Right renal pelvis (tissue), 4 donors: ENCODE data around the gene ZNF331. TPM values are rescaled to one million over a fixed set of nuclear protein-coding genes. Genes with fewer than 3 reads are reported as not detected.
"Not testable (repeated sequence)": the region's sequence is repeated elsewhere in the genome, so short reads cannot be mapped to it uniquely, and the experiment has no call there.

Experiments used
- DNase-seq, 4 donors: peaks; one replicate each; pipeline ENCODE4 v3.0.0-alpha.2; 2013; ENCODE audit warnings: low read depth in 4 of 4, low spot score in 3 of 4, missing footprints in 1 of 4
- polyA plus RNA-seq, 4 donors: library from polyadenylated mRNA; unstranded; fragments of 120-200 nt; gene quantifications; one replicate each; pipeline ENCODE4 v1.2.1, GENCODE V29; 2013; ENCODE audit not compliant: insufficient read length in 4 of 4

Gene ZNF331
- 10 to 100 TPM; 14.6 to 23.2 (median 16.4) TPM for polyA plus RNA-seq

DNA sequence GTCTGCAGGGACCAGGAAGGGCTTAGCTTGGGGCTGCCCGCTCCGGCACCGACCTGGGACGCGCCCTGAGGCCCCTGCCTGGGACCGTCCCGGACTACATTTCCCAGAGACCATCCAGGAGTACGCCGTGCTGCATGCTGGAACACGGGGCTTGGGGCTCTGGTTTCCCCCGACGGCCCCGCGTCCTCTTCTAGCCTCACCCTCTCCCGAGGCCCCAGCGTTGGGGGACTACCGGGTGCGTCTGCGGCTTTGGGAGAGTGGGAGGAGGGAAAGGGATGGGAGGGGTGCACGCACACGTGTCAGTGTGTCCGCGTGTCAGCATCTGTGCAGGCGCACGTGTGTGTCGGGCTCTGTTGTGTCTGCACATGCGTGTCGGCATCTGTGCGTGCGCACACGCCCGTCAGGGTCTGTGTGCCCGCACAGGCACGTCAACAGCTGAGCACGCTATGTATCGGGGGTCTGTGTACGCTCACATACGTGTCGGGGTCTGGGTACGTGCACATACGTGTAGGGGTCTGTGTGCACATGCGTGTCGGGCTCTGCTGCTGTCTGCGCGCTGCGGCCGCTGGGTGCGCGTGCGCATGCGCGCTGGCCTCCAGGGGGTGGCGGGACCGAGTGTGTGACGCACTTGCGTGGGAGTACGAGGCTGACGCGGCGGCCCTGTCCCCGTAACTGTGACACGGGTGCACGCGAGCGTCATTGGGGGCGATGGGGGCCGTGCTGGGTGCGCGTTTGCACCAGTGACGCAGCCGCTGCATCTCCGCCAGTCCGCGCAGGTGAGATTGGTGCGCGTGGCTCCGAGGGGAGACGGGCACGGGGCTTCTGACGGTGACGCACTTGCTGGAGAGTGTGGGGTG lies at the start of gene ZNF331:
ZNF331 (plus strand) TSS at position 625 of the 857 bp plus-strand sequence. CDS start 31,232 bp downstream, outside the sequence.
- DNase-seq, result peak; percentile 35 to 75 (median 50)

- no peak for DNase-seq
These were observed 45.8 kb upstream of the ZNF331 start for GRCh38 chr19:53492153-53492552.

GRCh38 chr19:53497311-53498023 lies 40.5 kb upstream of the ZNF331 start:
- not testable (repeated sequence) for DNase-seq

DNA sequence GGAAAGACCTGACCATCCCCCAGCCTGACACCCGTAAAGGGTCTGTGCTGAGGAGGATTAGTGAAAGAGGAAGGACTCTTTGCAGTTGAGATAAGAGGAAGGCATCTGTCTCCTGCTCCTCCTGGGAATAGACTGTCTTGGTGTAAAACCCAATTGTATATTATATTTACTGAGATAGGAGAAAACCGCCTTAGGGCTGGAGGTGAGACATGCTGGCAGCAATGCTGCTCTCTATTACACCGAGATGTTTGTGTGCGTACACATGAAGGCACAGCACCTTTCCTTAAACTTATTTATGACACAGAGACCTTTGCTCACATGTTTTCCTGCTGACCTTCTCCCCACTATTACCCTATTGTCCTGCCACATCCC lies 39.9 kb upstream of the ZNF331 start:
- not testable (repeated sequence) for DNase-seq

DNA sequence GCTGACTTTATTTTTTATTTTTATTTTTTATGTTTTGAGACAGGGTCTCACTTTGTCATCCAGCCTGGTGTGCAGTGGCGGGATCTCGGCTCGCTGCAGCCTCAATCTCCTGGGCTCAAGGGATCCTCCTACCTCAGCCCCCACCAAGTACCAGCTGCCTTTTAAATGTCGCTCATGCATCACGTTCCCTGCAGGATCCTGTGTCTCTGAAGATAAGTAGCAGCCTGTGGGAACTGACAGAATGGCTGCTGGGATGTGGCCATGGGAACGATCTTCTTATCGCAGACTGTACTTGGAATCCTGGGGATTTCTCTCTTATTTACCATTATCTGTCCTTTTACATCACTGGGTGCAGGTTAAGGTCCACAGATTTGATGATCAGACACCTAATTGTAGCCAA lies 34.8 kb upstream of the ZNF331 start:
- DNase-seq, result not testable (repeated sequence)

DNA sequence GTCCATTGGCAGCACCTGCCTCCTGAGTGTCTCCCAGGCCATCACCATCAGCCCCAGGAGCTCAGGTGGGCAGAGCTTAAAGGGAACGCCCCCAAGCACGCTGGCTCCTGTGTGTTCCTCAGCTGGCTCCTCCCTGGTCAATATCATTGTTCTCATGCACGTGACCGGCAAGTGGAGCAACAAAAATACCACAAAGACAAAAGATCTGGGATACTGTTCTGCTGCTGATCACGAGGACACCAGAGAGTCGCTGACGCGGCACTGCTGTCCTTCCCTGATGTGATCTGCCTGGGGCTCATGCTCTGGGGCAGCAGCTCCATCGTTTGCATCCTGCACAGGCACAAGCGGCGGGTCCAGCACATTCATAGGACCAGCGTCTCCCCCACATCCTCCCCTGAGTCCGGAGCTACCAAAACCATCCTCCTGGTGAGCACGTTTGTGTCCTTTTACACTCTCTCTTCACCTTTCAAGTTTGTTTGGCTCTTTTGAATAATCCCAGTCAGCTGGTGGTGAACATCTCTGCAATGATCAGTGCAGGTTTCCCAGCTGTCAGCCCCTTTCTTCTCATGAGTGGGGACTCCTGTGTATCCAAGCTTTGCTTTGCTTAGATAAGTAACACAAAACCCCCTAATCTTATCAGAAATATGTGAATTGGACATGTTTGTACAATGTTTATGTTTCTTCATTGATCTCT lies 34.1 kb upstream of the ZNF331 start:
- DNase-seq, result not testable (repeated sequence)

- DNase-seq, result not testable (repeated sequence)
These were observed 33.6 kb upstream of the ZNF331 start for GRCh38 chr19:53504365-53504703.

GRCh38 chr19:53504885-53505284 lies 33.1 kb upstream of the ZNF331 start:
- no peak for DNase-seq

DNA sequence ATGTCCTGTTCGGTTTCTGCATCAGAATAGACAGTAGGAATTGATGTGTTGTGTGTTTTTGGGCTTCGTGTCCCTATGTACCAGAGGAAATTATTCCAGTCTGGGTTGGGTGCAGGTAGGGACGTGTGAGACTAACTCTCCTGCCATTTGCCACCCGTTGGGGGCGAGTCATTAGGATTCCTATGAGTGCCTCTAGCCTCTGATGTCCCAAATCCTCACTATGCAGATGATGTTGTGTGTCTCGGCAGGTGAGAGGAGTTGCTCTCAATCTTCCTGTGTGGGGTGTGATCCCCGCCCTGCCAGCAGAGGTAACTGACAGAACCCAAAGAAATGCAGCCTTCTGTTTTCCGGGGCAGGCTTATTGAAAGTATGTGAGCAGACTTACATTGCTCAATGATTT lies 31.2 kb upstream of the ZNF331 start:
- no peak for DNase-seq

DNA sequence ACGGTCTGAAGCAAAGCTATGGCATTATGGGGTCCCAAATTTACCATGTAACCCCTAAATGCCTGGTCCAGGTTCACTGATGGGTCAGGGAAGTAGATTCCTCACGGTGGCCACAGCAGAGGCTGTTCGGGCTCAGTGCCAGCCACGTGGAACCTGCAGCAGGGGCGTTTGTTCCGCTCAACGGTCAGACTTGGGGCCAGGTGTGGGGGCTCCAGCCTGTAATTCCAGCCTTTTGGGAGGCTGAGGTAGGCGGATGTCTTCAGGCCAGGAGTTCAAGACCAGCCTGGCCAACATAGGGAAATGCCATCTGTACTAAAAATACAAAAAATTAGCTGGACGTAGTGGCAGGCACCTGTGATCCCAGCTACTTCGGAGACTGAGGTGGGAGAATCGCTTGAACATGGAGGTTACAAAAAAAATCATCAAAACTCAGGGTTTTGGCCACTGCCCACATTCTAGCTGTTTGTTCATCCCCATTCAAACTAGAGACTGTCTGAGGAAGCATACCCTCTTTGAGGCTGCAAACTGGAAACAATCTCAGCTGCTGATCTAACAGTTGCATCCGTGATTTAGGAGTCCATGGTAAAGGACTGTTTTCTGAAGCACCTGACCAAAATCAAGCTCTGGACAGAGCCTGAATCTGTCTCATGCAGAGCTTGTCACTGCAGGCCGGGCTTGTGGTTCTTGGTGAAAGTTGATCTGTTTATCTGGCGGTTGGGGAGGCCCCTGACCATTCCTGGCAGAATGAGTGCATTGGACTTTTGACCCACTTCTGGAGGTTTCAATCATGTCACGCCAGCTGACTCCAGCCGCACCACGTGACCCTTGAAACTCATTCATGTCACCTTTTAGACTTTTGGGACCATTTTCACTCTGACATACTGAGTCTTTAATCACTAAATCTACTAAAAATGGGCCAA lies 30.2 kb upstream of the ZNF331 start:
- DNase-seq, result peak in 1 of 4 donors; percentile 41

- DNase-seq, result no peak
These were observed 28.5 kb upstream of the ZNF331 start for GRCh38 chr19:53509443-53509842.

- DNase-seq, result no peak
These were observed 28.1 kb upstream of the ZNF331 start for GRCh38 chr19:53509845-53510244.

GRCh38 chr19:53511357-53511756 lies 26.6 kb upstream of the ZNF331 start:
- DNase-seq, result no peak

GRCh38 chr19:53511933-53512374 lies 26.0 kb upstream of the ZNF331 start:
- peak; percentile 36 to 51 (median 41) for DNase-seq

- DNase-seq, result not testable (repeated sequence)
These were observed 22.9 kb upstream of the ZNF331 start for GRCh38 chr19:53515047-53515446.

GRCh38 chr19:53517114-53517741 lies 20.7 kb upstream of the ZNF331 start:
- DNase-seq, result no peak

DNA sequence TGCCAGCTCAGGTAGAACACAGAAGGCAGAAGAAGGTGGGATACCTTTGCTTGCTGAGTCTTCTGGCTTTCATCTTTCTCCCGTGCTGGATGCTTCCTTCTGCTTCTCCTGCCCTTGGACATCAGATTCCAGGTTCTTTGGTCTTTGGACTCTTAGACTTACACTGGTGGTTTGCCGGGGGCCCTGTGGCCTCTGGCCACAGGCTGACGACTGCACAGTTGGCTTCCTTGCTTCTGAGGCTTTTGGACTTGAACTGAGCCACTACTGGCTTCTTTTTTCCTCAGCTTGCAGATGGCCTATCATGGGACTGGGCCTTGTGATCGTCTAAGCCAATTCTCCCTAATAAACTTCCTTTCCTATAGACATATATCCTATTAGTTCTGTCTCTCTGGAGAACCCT lies 19.8 kb upstream of the ZNF331 start:
- no peak for DNase-seq

DNA sequence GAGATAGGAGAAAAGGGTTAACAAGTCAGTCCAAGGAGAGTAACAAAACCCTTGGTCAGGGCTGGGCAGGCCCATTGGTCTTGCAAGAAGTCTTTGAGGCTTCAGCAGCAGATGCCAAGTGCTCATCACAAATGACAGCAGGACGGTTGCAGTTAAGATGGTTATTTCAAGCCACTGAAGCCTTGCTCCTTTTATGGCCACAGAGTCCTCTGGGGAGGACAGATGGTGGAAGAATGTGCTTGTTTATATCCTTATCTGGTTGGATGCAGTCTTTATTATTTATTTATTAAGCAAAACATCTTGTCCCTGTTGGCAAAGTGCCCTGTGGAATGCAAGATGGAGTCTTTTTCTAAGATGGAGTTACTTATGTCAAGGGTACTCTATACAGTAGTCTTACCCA lies 19.2 kb upstream of the ZNF331 start:
- no peak for DNase-seq

DNA sequence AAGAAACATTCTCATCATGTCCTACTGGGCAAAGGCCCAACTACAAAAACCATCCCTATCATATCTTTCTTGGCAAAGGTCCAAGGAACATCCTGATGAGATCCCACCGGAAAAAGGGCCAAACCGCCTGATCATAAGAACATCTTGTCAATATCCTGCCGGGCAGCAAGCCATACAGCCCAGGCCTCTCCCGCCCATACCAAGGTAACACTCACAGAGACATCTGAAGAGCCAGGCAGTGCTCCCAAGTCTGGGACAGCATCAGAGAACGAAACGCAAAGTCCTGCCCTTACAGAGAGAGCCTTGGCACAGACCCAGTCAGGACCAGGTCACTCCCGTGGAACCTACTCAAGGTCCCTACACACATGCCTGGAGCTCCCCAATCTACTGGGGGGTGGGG lies 18.5 kb upstream of the ZNF331 start:
- no peak for DNase-seq

DNA sequence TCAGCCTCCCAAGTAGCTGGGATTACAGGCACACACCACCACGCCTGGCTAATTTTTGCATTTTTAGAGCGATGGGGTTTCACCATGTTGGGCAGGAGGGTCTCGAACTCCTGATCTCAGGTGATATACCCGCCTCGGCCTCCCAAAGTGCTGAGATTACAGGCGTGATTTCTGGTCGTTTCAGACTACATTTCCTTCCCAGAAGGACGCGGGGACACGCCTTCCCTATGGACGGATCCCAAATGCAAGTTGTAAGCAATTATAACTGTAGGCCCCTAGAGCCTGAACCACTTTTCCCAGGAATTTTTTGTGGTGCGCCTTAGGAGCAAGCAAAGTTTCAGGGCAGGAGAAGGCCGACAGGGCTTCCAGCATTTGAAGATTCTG lies 17.8 kb upstream of the ZNF331 start:
- DNase-seq, result no peak
